ENCODE results near the gene RNF145.

GRCh38 chr5:159242656-159243055 is 33.3 kb upstream of the RNF145 start:
- TF ChIP-seq CTCF (IDR thresholded peaks at IDR 0.05 in 8 of 11, conservative IDR thresholded peaks at IDR 0.05 in 3 of 11) (no peak), POLR2AphosphoS5 (IDR thresholded peaks at IDR 0.05) (no peak)

Measured in spleen (tissue), 7 donors.